Activated CD8-positive, alpha-beta memory T cell treated with anti-CD3 and anti-CD28 coated beads, Interleukin-2, amount 50 U/mL, for 24 hours (primary cell): Measurements from ENCODE around the gene EFNB2.

Source experiments
- DNase-seq: peaks from one replicate; pipeline ENCODE4 v3.0.0-alpha.2; 2020; ENCODE audit errors: extremely low read depth

EFNB2 gene

DNA sequence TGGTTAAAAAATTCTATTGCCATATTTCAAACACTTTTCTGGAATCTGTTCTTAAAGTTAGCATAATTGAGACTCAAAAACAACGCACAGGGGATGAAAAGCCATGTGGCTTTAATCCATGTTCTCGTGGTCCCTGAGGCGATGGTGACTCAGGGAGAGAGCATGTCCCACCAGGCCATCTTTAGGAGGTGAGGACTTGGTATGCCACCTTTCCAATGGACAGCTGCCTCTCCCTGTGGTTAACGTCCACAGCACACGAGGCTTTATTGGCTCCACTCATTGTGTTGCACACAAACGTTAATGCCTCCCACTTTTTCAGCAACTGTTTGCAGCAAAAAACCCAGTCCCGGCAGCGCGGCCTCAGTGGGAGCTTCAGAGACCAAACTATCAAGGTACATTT lies 51.4 kb downstream of the EFNB2 start:
- no peak for DNase-seq

DNA sequence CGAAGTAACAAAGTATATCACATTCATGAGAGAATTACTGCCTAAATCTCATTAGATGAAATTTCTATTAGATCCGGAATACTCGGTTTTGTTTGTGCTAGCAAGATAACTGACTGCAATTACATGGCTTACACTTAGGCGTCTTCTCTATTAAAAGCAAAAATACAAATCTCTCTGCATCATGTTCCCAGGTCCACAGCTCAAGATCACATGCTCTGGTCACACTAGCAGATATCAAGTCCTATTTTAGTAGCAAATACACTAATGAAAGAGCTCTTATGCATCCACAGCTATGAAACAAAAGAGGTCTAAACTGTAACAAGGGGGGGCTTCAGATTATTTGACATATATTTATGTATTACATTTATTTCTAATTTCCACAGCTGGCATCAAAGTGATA lies 53.5 kb downstream of the EFNB2 start:
- DNase-seq: no peak

- DNase-seq: no peak
These were observed 55.0 kb downstream of the EFNB2 start for GRCh38 chr13:106480351-106480910.

DNA sequence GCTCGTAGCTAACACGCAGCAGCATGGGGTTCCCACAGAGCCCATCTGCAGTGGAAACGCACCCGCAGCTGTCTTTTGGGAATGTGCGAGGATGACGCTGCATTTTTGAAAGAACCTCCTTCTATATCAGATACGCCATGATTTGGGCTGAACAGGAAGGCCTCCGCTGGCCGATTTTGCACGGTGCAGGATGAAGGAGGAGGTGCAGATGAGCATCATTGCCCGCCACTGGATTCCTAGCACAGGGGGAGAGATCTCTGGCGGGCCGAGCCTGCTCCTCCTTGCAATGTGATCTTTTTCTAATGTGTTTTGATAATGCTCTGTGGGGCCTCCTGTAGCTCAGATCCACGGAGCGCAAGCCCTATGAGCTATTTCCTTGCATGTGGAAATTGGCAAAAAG lies 55.5 kb downstream of the EFNB2 start:
- no peak for DNase-seq

- DNase-seq: no peak
These were observed 57.3 kb downstream of the EFNB2 start for GRCh38 chr13:106478116-106478515.

DNA sequence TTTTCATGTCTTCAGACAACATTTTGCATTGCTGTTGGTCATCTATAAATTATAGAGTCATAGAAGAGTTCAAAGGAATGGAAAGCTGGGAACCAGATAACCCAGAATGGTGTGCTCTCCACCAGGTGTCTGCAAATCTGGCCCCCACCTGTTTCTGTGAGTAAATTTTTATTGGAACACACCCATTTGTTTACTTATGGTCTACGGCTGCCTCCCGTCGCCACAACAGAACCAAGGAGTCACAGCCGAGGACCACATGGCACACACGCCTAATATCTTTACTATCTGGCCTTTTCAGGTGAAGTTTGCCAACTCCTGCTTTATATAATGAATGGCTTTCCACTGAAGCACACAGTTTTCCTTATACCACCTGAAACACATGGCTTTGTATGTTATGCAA lies 58.2 kb downstream of the EFNB2 start:
- no peak for DNase-seq

DNA sequence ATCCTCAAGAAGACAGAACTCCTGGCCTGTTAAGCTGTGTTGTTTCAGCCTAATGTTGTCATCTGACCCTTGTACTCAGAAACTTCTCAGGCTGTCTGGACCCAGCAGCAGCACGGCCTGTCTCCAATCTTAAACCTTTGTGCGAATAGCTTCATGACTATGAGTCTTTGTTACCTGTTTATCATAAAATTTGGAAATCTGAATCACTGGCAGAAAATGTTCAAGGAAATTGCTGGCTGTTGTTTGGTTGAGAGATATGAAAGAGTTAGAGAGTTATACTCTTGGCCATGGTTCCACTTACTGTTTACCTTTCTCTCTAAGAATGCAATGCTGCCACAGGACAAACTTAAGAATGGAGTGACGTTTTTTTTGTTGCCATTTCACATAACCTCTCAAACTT lies 59.6 kb downstream of the EFNB2 start:
- DNase-seq: no peak

GRCh38 chr13:106474912-106475311 lies 60.5 kb downstream of the EFNB2 start:
- no peak for DNase-seq

DNA sequence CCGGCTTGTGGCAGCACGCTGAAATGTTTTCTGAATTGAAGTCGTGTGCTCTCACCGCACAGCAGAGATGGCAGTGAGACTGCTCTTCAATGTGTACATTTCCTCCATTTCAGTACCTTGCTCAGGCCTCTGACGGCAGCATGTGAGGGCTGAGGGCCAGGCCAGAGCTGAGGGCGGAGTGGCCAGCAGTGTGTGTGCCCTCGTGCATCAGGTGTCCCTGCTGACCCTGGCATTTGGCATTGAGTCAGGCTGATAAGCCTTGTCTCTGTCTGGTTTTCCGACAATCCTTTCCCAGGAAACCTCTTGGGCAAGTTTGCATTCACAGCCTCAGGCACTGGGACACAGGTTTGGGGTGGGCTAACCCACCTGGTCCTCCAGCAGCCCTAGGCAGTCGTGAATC lies 62.3 kb downstream of the EFNB2 start:
- no peak for DNase-seq

DNA sequence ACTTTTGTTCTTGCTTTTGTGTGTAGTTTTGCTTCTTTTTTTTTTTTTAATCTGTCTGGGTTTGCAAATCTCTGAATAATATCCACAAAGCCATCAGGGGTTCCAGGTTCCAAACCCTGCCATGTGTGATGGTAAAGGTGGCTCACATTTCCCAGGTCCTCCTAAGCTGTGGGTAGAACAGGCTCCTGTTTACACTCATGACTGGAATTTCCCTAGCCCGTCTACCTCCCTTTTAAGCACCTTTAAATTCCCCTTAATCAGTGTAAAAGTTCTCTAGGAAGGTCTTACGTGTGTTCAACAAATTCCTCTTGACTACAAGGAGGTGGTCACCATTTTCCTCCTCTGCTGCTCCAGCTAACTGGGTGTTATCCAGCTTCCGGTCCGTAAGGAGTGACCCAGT lies 62.8 kb downstream of the EFNB2 start:
- no peak for DNase-seq

GRCh38 chr13:106471957-106472543 lies 63.4 kb downstream of the EFNB2 start:
- DNase-seq: no peak

GRCh38 chr13:106470576-106470975 lies 64.9 kb downstream of the EFNB2 start:
- DNase-seq: no peak

DNA sequence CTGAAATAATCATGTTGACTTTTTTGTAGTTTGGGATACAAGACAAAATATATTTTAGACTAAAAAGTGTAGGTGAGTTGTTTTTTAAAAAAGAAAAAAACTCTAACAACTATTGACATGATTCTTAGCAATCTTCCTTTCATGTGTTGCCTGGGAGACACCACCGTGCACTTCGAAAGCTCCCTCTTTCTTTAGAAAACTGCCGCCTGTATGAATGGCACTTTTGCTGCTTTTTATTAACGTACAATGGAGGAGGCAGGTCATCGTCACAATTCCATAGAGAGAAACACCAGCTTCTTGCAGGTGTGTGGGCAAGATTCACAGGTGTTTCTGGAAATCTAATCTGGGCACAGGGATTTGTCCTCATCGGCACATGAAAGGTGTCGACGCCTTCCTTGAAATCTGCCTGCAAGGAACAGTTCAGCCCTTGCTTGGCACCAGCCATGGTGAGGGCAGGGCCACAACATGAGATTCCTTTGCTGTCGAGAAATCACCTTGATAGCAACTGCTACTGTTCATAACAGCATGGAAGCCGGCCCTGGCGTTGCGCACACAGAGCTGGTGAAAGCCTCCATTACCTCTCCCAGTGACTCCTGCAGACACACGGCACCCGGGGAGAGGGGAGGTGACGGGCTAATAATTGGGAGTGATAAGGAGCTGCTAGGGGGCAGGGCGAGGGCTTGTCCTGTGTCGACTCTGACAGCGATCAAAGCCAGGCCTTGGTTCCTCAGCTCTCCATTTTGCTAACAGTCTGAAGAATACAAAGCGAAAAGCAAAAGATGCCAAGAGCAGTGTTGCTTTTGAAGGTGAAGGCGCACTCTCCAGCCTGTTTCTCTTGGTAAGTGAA lies 66.5 kb downstream of the EFNB2 start:
- no peak for DNase-seq

- DNase-seq: no peak
These were observed 67.3 kb downstream of the EFNB2 start for GRCh38 chr13:106468207-106468606.

- no peak for DNase-seq
These were observed 67.9 kb downstream of the EFNB2 start for GRCh38 chr13:106467427-106468122.

- no peak for DNase-seq
These were observed 68.6 kb downstream of the EFNB2 start for GRCh38 chr13:106466691-106467426.

GRCh38 chr13:106464076-106464475 lies 71.4 kb downstream of the EFNB2 start:
- DNase-seq: no peak

DNA sequence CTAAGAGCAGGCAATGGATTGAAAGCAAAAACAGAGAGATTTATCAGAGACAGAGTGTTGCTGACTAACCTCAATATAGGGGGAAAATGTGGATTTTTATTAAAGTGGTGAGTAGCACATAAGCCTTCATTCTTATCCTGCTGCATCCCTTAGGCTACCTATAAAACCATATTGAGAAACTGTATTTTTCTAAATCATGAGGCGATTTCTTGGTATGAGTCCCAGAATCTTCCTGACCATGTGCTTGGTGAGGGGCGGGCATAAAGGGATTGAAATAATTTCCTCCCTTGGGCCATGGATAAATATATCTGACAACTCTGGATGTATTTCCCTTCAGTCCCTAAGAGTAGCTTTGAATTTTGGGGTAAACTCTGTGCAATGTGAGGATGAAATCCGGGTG lies 72.8 kb downstream of the EFNB2 start:
- no peak for DNase-seq

DNA sequence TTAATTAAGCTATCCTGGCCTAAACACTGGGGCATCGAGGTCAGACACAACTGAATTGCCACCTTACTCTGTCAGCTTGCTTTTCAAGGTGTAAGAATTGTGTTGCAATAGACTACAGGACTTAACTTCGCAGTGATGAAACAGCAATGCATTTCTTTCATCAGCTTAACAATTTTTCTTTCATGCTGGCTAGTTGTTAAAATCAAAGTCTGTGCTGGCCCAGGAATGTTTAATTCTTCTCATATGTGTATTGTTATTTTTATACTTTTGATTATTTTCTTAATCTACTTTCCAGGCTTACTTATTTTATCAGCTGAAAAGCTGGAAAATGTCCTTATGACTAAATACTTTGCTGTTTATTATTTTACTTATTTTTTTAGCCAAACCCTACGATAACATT lies 79.7 kb downstream of the EFNB2 start:
- no peak for DNase-seq

DNA sequence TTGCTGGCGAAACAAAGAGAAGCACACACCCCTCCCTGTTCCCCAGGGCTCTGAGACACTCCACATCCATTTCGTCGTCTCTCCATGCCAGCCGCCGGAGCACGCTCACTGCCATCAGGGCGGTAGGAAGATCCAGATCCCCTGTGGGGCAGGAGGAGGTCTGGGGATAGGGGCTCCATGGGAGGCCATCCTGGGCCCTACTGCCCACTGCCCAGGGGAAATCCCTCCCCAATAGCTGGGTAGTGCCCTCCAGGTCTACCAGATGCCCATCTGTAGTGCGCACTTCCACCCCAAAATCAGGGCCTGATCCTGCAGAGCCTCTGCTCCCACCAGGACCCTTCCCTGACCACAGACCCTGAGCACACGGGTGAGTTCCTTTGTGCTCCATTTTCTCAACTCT lies 80.3 kb downstream of the EFNB2 start:
- no peak for DNase-seq

GRCh38 chr13:106453101-106453500 lies 82.4 kb downstream of the EFNB2 start:
- no peak for DNase-seq

- DNase-seq: no peak
These were observed 84.5 kb downstream of the EFNB2 start for GRCh38 chr13:106450991-106451390.
